ENCODE results near the gene VASH1. TPM values are rescaled to one million over a fixed set of nuclear protein-coding genes. Genes with fewer than 3 reads are reported as not detected.

VASH1 gene
- total RNA-seq, 1 donor from 2014 or later, result 28.4 TPM

DNA sequence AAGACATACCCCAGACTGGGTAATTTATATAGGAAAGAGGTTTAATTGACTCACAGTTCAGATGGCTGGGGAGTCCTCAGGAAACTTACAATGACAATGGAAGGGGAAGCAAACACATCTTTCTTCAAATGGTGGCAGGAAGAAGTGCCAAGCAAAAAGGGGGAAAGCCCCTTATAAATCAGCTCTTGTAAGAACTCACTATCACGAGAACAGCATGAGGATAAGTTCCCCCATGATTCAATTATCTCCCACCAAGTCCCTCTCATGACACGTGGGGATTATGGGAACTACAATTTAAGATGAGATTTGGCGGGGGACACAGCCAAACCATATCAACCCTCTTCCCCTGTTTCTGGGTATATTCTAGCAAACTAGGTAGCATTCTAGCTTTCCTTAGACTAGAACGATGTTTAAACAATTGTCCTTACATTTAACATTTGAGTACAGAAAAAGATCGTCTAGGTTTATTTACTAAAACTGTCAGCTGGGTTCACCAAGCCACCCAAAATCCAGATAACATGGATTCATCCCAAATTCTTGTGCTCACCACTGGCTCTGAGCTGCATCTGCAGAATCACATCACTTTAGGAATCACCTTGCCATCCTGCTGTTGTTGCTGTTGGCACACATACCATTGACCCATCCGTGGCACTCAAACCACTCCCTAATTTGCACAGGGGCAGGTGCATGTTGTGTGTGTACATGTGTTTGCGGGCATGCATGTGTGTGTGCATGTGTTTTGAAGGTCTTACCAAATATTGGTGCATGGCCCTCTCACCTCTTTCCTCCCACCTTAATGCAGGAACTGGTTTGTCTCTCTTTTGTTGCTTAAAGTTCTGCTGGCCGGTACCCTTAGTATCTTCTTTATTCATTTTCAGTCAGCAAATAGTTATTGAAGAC, 36.4 kb upstream of the VASH1 start:
- H3K9me3 ChIP-seq, result no peaks in the 10 kb centered on the region
- no peak overlapping the region for H3K27ac ChIP-seq
- intact Hi-C loops (cut with DNase I), result no loop called here
- DNase-seq (ENCODE audit: low spot score in 2 of 2), result no peak
- H3K27me3 ChIP-seq, result no peaks in the 10 kb centered on the region
- no peak for TF ChIP-seq CTCF (IDR thresholded peaks at IDR 0.05)
- no peaks in the 10 kb centered on the region for H3K36me3 ChIP-seq
- no peak overlapping the region for H3K4me3 ChIP-seq
- no peaks in the 10 kb centered on the region for H3K4me1 ChIP-seq

- Histone ChIP-seq H3K27me3 (no peaks in the 10 kb centered on the region), H3K4me3 (no peak overlapping the region), H3K36me3 (no peaks in the 10 kb centered on the region), H3K27ac (no peak overlapping the region), H3K4me1 (no peaks in the 10 kb centered on the region), H3K9me3 (no peaks in the 10 kb centered on the region)
- TF ChIP-seq CTCF (IDR thresholded peaks at IDR 0.05), result no peak
- no peak for DNase-seq (ENCODE audit: low spot score in 2 of 2)
- intact Hi-C loops (cut with DNase I), result no loop called here
These were observed 34.7 kb upstream of the VASH1 start for GRCh38 chr14:76726551-76726970.

GRCh38 chr14:76727384-76727783, 33.9 kb upstream of the VASH1 start:
- no peak overlapping the region for H3K27ac ChIP-seq
- no peaks in the 10 kb centered on the region for H3K27me3 ChIP-seq
- H3K9me3 ChIP-seq, result no peaks in the 10 kb centered on the region
- no peaks in the 10 kb centered on the region for H3K36me3 ChIP-seq
- no peak overlapping the region for H3K4me3 ChIP-seq
- intact Hi-C loops (cut with DNase I), result no loop called here
- no peak for TF ChIP-seq CTCF (IDR thresholded peaks at IDR 0.05)
- H3K4me1 ChIP-seq, result no peaks in the 10 kb centered on the region
- DNase-seq (ENCODE audit: low spot score in 2 of 2), result no peak

DNA sequence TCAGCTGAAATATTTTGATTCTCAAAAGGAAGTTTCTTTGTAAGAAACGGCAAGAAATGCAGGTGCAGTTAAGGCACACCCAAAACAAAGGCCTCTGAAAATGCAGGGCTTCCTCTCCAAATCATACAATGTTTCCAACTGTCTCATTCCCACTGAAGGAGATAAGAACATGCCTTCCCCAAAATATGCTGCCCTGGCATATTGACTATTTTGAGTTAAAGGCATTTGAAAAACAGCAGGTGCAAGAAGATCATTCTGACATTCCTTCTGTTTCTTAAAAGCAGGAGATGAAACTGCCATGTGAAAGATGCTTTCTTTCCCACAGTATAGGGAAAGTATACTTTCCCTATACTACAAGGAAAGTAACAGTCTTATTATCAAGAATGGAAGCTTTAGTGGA, 33.4 kb upstream of the VASH1 start:
- no peaks in the 10 kb centered on the region for H3K4me1 ChIP-seq
- no peak for TF ChIP-seq CTCF (IDR thresholded peaks at IDR 0.05)
- no peaks in the 10 kb centered on the region for H3K9me3 ChIP-seq
- no peak overlapping the region for H3K4me3 ChIP-seq
- no peak for DNase-seq (ENCODE audit: low spot score in 2 of 2)
- intact Hi-C loops (cut with DNase I), result no loop called here
- H3K27me3 ChIP-seq, result no peaks in the 10 kb centered on the region
- no peaks in the 10 kb centered on the region for H3K36me3 ChIP-seq
- no peak overlapping the region for H3K27ac ChIP-seq

GRCh38 chr14:76729258-76729657, 32.0 kb upstream of the VASH1 start:
- no peaks in the 10 kb centered on the region for H3K4me1 ChIP-seq
- no peaks in the 10 kb centered on the region for H3K27me3 ChIP-seq
- H3K9me3 ChIP-seq, result no peaks in the 10 kb centered on the region
- H3K36me3 ChIP-seq, result no peaks in the 10 kb centered on the region
- no peak for DNase-seq (ENCODE audit: low spot score in 2 of 2)
- no peak overlapping the region for H3K4me3 ChIP-seq
- intact Hi-C loops (cut with DNase I), result no loop called here
- no peak for TF ChIP-seq CTCF (IDR thresholded peaks at IDR 0.05)
- no peak overlapping the region for H3K27ac ChIP-seq

Data from ascending aorta (tissue), 2 donors.